ENCODE results near the gene CAPZA1.
"Not testable (repeated sequence)": the region's sequence is repeated elsewhere in the genome, so short reads cannot be mapped to it uniquely, and the experiment has no call there.

CAPZA1 gene
- 178 reads per million, percentile 91 among the genes with 10 or more reads in this experiment for total RNA-seq

- DNase-seq: peak; percentile 86
Measured at GRCh38 chr1:112619518-112620376, at the start of gene CAPZA1. Gene CAPZA1, plus strand, starts transcription at chr1:112619832. Its CDS starts 13 bp downstream, at chr1:112619845.

GRCh38 chr1:112575154-112575804 lies 44.4 kb upstream of the CAPZA1 start:
- no peak for DNase-seq

GRCh38 chr1:112576240-112576639 lies 43.4 kb upstream of the CAPZA1 start:
- no peak for DNase-seq

- no peak for DNase-seq
Measured at GRCh38 chr1:112579801-112580510, 39.7 kb upstream of the CAPZA1 start.

- DNase-seq: no peak
Measured at GRCh38 chr1:112581586-112582192, 37.9 kb upstream of the CAPZA1 start.

- DNase-seq: no peak
Measured at GRCh38 chr1:112583366-112583765, 36.3 kb upstream of the CAPZA1 start.

- no peak for DNase-seq
Measured at GRCh38 chr1:112589766-112590165, 29.9 kb upstream of the CAPZA1 start.

- DNase-seq: no peak
Measured at GRCh38 chr1:112594208-112594876, 25.3 kb upstream of the CAPZA1 start.

- no peak for DNase-seq
Measured at GRCh38 chr1:112599477-112599876, 20.2 kb upstream of the CAPZA1 start.

- DNase-seq: no peak
Measured at GRCh38 chr1:112603012-112603411, 16.6 kb upstream of the CAPZA1 start.

GRCh38 chr1:112603541-112603940 lies 16.1 kb upstream of the CAPZA1 start:
- DNase-seq: no peak

GRCh38 chr1:112605633-112606327 lies 13.9 kb upstream of the CAPZA1 start:
- no peak for DNase-seq

GRCh38 chr1:112614460-112615065 lies 5.1 kb upstream of the CAPZA1 start:
- no peak for DNase-seq

- peak; percentile 24 for DNase-seq
Measured at GRCh38 chr1:112618114-112618720, 1.4 kb upstream of the CAPZA1 start.

GRCh38 chr1:112618721-112619517 lies 713 bp upstream of the CAPZA1 start, which contains the start of gene ST7L:
Gene ST7L, minus strand, starts transcription at chr1:112619141. Its CDS starts 28 bp downstream, at chr1:112619113.
- peak; percentile 41 for DNase-seq

GRCh38 chr1:112620377-112620695 lies 704 bp downstream of the CAPZA1 start:
- no peak for DNase-seq

- not testable (repeated sequence) for DNase-seq
Measured at GRCh38 chr1:112624493-112624892, 4.9 kb downstream of the CAPZA1 start.

GRCh38 chr1:112625696-112626095 lies 6.1 kb downstream of the CAPZA1 start:
- no peak for DNase-seq

- no peak for DNase-seq
Measured at GRCh38 chr1:112626193-112626592, 6.6 kb downstream of the CAPZA1 start.

- DNase-seq: no peak
Measured at GRCh38 chr1:112626887-112627286, 7.3 kb downstream of the CAPZA1 start.
